Liver (tissue), 9 donors: ENCODE data around the gene PCDHGB1. TPM values are rescaled to one million over a fixed set of nuclear protein-coding genes. Genes with fewer than 3 reads are reported as not detected.
"Not testable (repeated sequence)": the region's sequence is repeated elsewhere in the genome, so short reads cannot be mapped to it uniquely, and the experiment has no call there.

Experiments used
- DNase-seq: peaks from one replicate; pipeline ENCODE4 v3.0.0-alpha.2; 2017; ENCODE audit warnings: low spot score
- H3K27ac ChIP-seq, 2 donors: one replicate each; pipeline ENCODE4 v1.7.0; 2013; ENCODE audit warnings: inconsistent platforms in 2 of 2, low read length in 2 of 2, control low read depth in 1 of 2, low read depth in 1 of 2, mild to moderate bottlenecking in 1 of 2
- H3K27me3 ChIP-seq, 4 donors: one replicate each; pipeline versions ENCODE4 v1.6.1 to v1.7.0; 2013; ENCODE audit warnings: low read length in 3 of 4, inconsistent platforms in 1 of 4, mild to moderate bottlenecking in 1 of 4, moderate library complexity in 1 of 4; ENCODE audit not compliant: control insufficient read depth in 4 of 4, insufficient read depth in 4 of 4
- H3K36me3 ChIP-seq, 4 donors: one replicate each; pipeline versions ENCODE4 v1.6.1 to v1.7.0; 2013; ENCODE audit warnings: low read length in 3 of 4, mild to moderate bottlenecking in 3 of 4, low read depth in 1 of 4, moderate library complexity in 1 of 4; ENCODE audit not compliant: control insufficient read depth in 4 of 4, insufficient read depth in 3 of 4
- H3K4me1 ChIP-seq, 4 donors: one replicate each; pipeline versions ENCODE4 v1.6.1 to v1.7.0; 2013; ENCODE audit warnings: low read length in 3 of 4, mild to moderate bottlenecking in 3 of 4, moderate library complexity in 1 of 4; ENCODE audit not compliant: control insufficient read depth in 4 of 4, insufficient read depth in 4 of 4
- H3K4me3 ChIP-seq, 3 donors: one replicate each; pipeline versions ENCODE4 v1.6.1 to v1.7.0; 2013; ENCODE audit warnings: low read length in 3 of 3, control low read depth in 1 of 3, low read depth in 1 of 3, mild to moderate bottlenecking in 1 of 3
- H3K9ac ChIP-seq, 2 donors: one replicate each; pipeline ENCODE4 v1.7.0; 2013; ENCODE audit warnings: low read length in 2 of 2, mild to moderate bottlenecking in 2 of 2, moderate library complexity in 2 of 2, control low read depth in 1 of 2, low read depth in 1 of 2
- H3K9me3 ChIP-seq, 4 donors: one replicate each; pipeline versions ENCODE4 v1.6.1 to v1.7.0; 2013; ENCODE audit warnings: low read length in 3 of 4; ENCODE audit not compliant: control insufficient read depth in 4 of 4
- ATF3 ChIP-seq: IDR thresholded peaks from 2 replicates; pipeline ENCODE4 v1.6.1; 2016; ENCODE audit warnings: antibody characterized with exemption
- CTCF ChIP-seq: fragments of 150-350 bp; IDR thresholded peaks from 2 replicates; pipeline ENCODE4 v1.5.1; 2017; ENCODE audit warnings: improper control_type of control experiment, low read depth, low read length; ENCODE audit not compliant: missing input control
- EGR1 ChIP-seq, 2 donors: IDR thresholded peaks; 2 replicates each; pipeline ENCODE4 v1.6.1; 2016 to 2018; ENCODE audit warnings: antibody characterized with exemption in 2 of 2, low read depth in 2 of 2
- FOXA1 ChIP-seq: IDR thresholded peaks from 2 replicates; pipeline ENCODE4 v1.6.1; 2016; ENCODE audit warnings: antibody characterized with exemption
- FOXA2 ChIP-seq: IDR thresholded peaks from 2 replicates; pipeline ENCODE4 v1.6.1; 2016; ENCODE audit warnings: antibody characterized with exemption
- GABPA ChIP-seq, 2 donors: IDR thresholded peaks in 1 of 2; conservative IDR thresholded peaks in 1 of 2; 2 replicates each; pipeline ENCODE4 v1.6.1; 2016; ENCODE audit warnings: antibody characterized with exemption in 2 of 2, mild to moderate bottlenecking in 1 of 2, moderate library complexity in 1 of 2
- HNF4A ChIP-seq, 2 donors: conservative IDR thresholded peaks; 2 replicates each; pipeline ENCODE4 v1.6.1; 2016; ENCODE audit warnings: antibody characterized with exemption in 2 of 2, mild to moderate bottlenecking in 2 of 2
- HNF4G ChIP-seq: IDR thresholded peaks from 2 replicates; pipeline ENCODE4 v1.6.1; 2016; ENCODE audit warnings: antibody characterized with exemption
- MAX ChIP-seq: IDR thresholded peaks from 2 replicates; pipeline ENCODE4 v1.6.1; 2016; ENCODE audit warnings: antibody characterized with exemption
- NR2F2 ChIP-seq: IDR thresholded peaks from 2 replicates; pipeline ENCODE4 v1.6.1; 2016; ENCODE audit warnings: antibody characterized with exemption
- RAD21 ChIP-seq, 2 donors: IDR thresholded peaks; 2 replicates each; pipeline ENCODE4 v1.6.1; 2016; ENCODE audit warnings: antibody characterized with exemption in 2 of 2, mild to moderate bottlenecking in 2 of 2
- RXRA ChIP-seq, 2 donors: IDR thresholded peaks; 2 replicates each; pipeline ENCODE4 v1.6.1; 2017 to 2018; ENCODE audit warnings: antibody characterized with exemption in 2 of 2, mild to moderate bottlenecking in 1 of 2
- SP1 ChIP-seq: IDR thresholded peaks from 2 replicates; pipeline ENCODE4 v1.6.1; 2018; ENCODE audit warnings: antibody characterized with exemption, mild to moderate bottlenecking
- TAF1 ChIP-seq: conservative IDR thresholded peaks from 2 replicates; pipeline ENCODE4 v1.6.1; 2016; ENCODE audit warnings: antibody characterized with exemption, mild to moderate bottlenecking
- YY1 ChIP-seq: IDR thresholded peaks from 2 replicates; pipeline ENCODE4 v1.6.1; 2016; ENCODE audit warnings: antibody characterized with exemption, mild to moderate bottlenecking
- WGBS: extraction: QIAGEN DNeasy Blood & Tissue Kit; methylation state at CpG from one replicate; pipeline ENCODE4 v1.1.7; 2013; 5-methylcytosine and 5-hydroxymethylcytosine counted together
- polyA plus RNA-seq, 2 donors: library from polyadenylated mRNA; stranded (reverse) in 1 of 2; unstranded in 1 of 2; fragments of 200-250 nt in 1 of 2; fragments of >200 nt in 1 of 2; fragmentation: Nextera tagmentation in 1 of 2; extraction: Ambion mirVana in 1 of 2; gene quantifications; one replicate each; pipeline versions ENCODE4 v1.2.1 to v1.2.3, GENCODE V29; 2013 to 2015
- total RNA-seq, 2 donors: library from RNA; depleted of rRNA; stranded (reverse); fragments of >200 nt; gene quantifications; one replicate each; pipeline ENCODE4 v1.2.3, GENCODE V29; 2014
- TF ChIP-seq, protein P1 (sequence below): IDR thresholded peaks from 2 replicates; pipeline ENCODE4 v1.6.1; 2016; ENCODE audit warnings: antibody characterized with exemption
- TF ChIP-seq, protein P2 (sequence below): IDR thresholded peaks from 2 replicates; pipeline ENCODE4 v1.6.1; 2016; ENCODE audit warnings: antibody characterized with exemption, mild to moderate bottlenecking
- donor health status: healthy.
- donor health status: healthy.
- donor health status: healthy.
- donor health status: healthy.
- donor health status: healthy.

PCDHGB1 gene
- total and polyA plus RNA-seq, 4 donors = 0.10 to 0.75 (median 0.13) TPM

- TF ChIP-seq MAX (no peak), SP1 (no peak), CTCF (no peak), RAD21 (IDR thresholded peaks at IDR 0.05) (no peak), EGR1 (IDR thresholded peaks at IDR 0.05; ENCODE audit: low read depth in 2 of 2) (no peak), GABPA (IDR thresholded peaks at IDR 0.05 in 1 of 2, conservative IDR thresholded peaks at IDR 0.05 in 1 of 2) (no peak), YY1 (no peak), ATF3 (no peak), FOXA2 (no peak), HNF4A (conservative IDR thresholded peaks at IDR 0.05) (no peak), FOXA1 (no peak), RXRA (IDR thresholded peaks at IDR 0.05) (no peak), HNF4G (no peak), TAF1 (no peak), NR2F2 (no peak)
- TF ChIP-seq, protein P1, sequence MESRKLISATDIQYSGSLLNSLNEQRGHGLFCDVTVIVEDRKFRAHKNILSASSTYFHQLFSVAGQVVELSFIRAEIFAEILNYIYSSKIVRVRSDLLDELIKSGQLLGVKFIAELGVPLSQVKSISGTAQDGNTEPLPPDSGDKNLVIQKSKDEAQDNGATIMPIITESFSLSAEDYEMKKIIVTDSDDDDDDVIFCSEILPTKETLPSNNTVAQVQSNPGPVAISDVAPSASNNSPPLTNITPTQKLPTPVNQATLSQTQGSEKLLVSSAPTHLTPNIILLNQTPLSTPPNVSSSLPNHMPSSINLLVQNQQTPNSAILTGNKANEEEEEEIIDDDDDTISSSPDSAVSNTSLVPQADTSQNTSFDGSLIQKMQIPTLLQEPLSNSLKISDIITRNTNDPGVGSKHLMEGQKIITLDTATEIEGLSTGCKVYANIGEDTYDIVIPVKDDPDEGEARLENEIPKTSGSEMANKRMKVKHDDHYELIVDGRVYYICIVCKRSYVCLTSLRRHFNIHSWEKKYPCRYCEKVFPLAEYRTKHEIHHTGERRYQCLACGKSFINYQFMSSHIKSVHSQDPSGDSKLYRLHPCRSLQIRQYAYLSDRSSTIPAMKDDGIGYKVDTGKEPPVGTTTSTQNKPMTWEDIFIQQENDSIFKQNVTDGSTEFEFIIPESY = no peak
- TF ChIP-seq, protein P2, sequence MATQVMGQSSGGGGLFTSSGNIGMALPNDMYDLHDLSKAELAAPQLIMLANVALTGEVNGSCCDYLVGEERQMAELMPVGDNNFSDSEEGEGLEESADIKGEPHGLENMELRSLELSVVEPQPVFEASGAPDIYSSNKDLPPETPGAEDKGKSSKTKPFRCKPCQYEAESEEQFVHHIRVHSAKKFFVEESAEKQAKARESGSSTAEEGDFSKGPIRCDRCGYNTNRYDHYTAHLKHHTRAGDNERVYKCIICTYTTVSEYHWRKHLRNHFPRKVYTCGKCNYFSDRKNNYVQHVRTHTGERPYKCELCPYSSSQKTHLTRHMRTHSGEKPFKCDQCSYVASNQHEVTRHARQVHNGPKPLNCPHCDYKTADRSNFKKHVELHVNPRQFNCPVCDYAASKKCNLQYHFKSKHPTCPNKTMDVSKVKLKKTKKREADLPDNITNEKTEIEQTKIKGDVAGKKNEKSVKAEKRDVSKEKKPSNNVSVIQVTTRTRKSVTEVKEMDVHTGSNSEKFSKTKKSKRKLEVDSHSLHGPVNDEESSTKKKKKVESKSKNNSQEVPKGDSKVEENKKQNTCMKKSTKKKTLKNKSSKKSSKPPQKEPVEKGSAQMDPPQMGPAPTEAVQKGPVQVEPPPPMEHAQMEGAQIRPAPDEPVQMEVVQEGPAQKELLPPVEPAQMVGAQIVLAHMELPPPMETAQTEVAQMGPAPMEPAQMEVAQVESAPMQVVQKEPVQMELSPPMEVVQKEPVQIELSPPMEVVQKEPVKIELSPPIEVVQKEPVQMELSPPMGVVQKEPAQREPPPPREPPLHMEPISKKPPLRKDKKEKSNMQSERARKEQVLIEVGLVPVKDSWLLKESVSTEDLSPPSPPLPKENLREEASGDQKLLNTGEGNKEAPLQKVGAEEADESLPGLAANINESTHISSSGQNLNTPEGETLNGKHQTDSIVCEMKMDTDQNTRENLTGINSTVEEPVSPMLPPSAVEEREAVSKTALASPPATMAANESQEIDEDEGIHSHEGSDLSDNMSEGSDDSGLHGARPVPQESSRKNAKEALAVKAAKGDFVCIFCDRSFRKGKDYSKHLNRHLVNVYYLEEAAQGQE = no peak
- Histone ChIP-seq H3K9me3 (peaks cover 29 to 83% (median 48%) of the 10 kb centered on the region in 4 donors), H3K27me3 (peaks cover 0 to 9% (median 5%) of the 10 kb centered on the region in 4 donors), H3K9ac (no peak within 1 kb of the TSS), H3K36me3 (no peaks in the 10 kb centered on the region), H3K4me3 (peak within 1 kb of the TSS in 2 of 3 donors; percentile 28 to 52), H3K4me1 (no peaks in the 10 kb centered on the region), H3K27ac (no peak within 1 kb of the TSS)
- DNase-seq = no peak
- WGBS = 22% methylated on average over 21 of the region's 21 CpGs
Measured at GRCh38 chr5:141330299-141331080, 19.4 kb upstream of the PCDHGB1 start, which contains the start of gene PCDHGA1. Gene PCDHGA1, plus strand, starts transcription at chr5:141330514.

DNA sequence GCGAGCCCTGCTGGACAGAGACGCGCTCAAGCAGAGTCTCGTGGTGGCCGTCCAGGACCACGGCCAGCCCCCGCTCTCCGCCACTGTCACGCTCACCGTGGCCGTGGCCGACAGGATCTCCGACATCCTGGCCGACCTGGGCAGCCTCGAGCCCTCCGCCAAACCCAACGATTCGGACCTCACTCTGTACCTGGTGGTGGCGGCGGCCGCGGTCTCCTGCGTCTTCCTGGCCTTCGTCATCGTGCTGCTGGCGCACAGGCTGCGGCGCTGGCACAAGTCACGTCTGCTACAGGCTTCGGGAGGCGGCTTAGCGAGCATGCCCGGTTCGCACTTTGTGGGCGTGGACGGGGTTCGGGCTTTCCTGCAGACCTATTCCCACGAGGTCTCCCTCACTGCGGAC, 17.3 kb upstream of the PCDHGB1 start:
- H3K4me3 ChIP-seq, H3K36me3 ChIP-seq, H3K4me1 ChIP-seq, H3K27me3 ChIP-seq, H3K9ac ChIP-seq, H3K27ac ChIP-seq, DNase-seq: not testable (repeated sequence)
- 36% methylated on average over 39 of the region's 39 CpGs for WGBS
- H3K9me3 ChIP-seq = peaks cover 25 to 73% (median 41%) of the 10 kb centered on the region in 4 donors
